IMR-90 (cell line): ENCODE data around the gene GPRIN3. TPM values are rescaled to one million over a fixed set of nuclear protein-coding genes. Genes with fewer than 3 reads are reported as not detected.

ENCODE experiments used
- ATAC-seq: fragments of 200-7000 bp; cut with Tn5 transposase; 2 replicates; pipeline ENCODE4 v1.9.1; 2020; ENCODE audit warnings: low read depth, mild to moderate bottlenecking, moderate library complexity
- BruUV-seq: library from RNA; stranded (reverse); fragments of 400-500 nt; replicated peaks from 2 replicates; lab custom pipeline; 2021; lab: Mats Ljungman, UMichigan
- CTCF ChIA-PET: fragments of 300-600 bp; formaldehyde crosslinking; extraction: SDS; loops from one replicate; lab custom pipeline; 2021; ENCODE audit warnings: antibody characterized with exemption; lab: Yijun Ruan, JAX
- POLR2A ChIA-PET: fragments of 300-600 bp; sonication (Branson Sonifier 250); formaldehyde crosslinking; loops from one replicate; lab custom pipeline; 2022; ENCODE audit warnings: antibody characterized with exemption; ENCODE audit not compliant: unreplicated experiment; lab: Charles Lee
- DNase-seq: peaks from one replicate; pipeline ENCODE4 v3.0.0; 2013
- H2AFZ ChIP-seq: replicated peaks from 2 replicates; pipeline ENCODE3; 2013; ENCODE audit warnings: low read length, mild to moderate bottlenecking; ENCODE audit not compliant: poor library complexity
- H2AK5ac ChIP-seq: 2 replicates; pipeline ENCODE4 v1.6.1; 2013; ENCODE audit warnings: low read depth, low read length, inconsistent platforms
- H2AK9ac ChIP-seq: replicated peaks from 2 replicates; pipeline ENCODE3; 2013; ENCODE audit warnings: mild to moderate bottlenecking, low read depth, low read length, moderate library complexity; ENCODE audit not compliant: poor library complexity
- H2BK120ac ChIP-seq: 2 replicates; pipeline ENCODE4 v1.6.1; 2013; ENCODE audit warnings: low read depth, low read length, inconsistent platforms
- H2BK15ac ChIP-seq: 3 replicates; pipeline ENCODE4 v1.6.1; 2013; ENCODE audit warnings: low read depth, low read length, inconsistent platforms
- H2BK20ac ChIP-seq: 2 replicates; pipeline ENCODE4 v1.6.1; 2013; ENCODE audit warnings: low read depth, mild to moderate bottlenecking, inconsistent platforms, low read length, moderate library complexity
- H2BK5ac ChIP-seq: 2 replicates; pipeline ENCODE4 v1.6.1; 2013; ENCODE audit warnings: mild to moderate bottlenecking, low read depth, low read length, inconsistent platforms; ENCODE audit not compliant: poor library complexity, severe bottlenecking
- H3K14ac ChIP-seq: replicated peaks from 2 replicates; pipeline ENCODE4 v1.6.1; 2013; ENCODE audit warnings: low read depth, low read length, inconsistent platforms
- H3K18ac ChIP-seq: 2 replicates; pipeline ENCODE4 v1.6.1; 2013; ENCODE audit warnings: low read depth, low read length, control low read depth
- H3K23ac ChIP-seq: 2 replicates; pipeline ENCODE4 v1.6.1; 2013; ENCODE audit warnings: low read depth, low read length, inconsistent platforms
- H3K27ac ChIP-seq: 2 replicates; pipeline ENCODE4 v1.5.1; 2013; ENCODE audit warnings: mild to moderate bottlenecking, control low read depth, low read length; ENCODE audit not compliant: insufficient read depth
- H3K27me3 ChIP-seq: 2 replicates; pipeline ENCODE4 v1.6.1; 2013; ENCODE audit warnings: low read length; ENCODE audit not compliant: control insufficient read depth, insufficient read depth
- H3K36me3 ChIP-seq: 2 replicates; pipeline ENCODE4 v1.6.1; 2013; ENCODE audit warnings: low read length, mixed read lengths; ENCODE audit not compliant: control insufficient read depth, insufficient read depth
- H3K4ac ChIP-seq: 2 replicates; pipeline ENCODE4 v1.6.1; 2013; ENCODE audit warnings: low read depth, low read length, inconsistent platforms
- H3K4me1 ChIP-seq: 2 replicates; pipeline ENCODE4 v1.6.1; 2013; ENCODE audit warnings: low read length, mixed read lengths; ENCODE audit not compliant: control insufficient read depth, insufficient read depth
- H3K4me2 ChIP-seq: 2 replicates; pipeline ENCODE4 v1.6.1; 2013; ENCODE audit warnings: low read depth, mild to moderate bottlenecking, control low read depth, low read length, moderate library complexity
- H3K4me3 ChIP-seq: 2 replicates; pipeline ENCODE4 v1.5.1; 2013; ENCODE audit warnings: low read depth, mild to moderate bottlenecking, control low read depth, low read length, moderate library complexity; ENCODE audit not compliant: insufficient read depth
- H3K56ac ChIP-seq: 2 replicates; pipeline ENCODE4 v1.6.1; 2013; ENCODE audit warnings: low read length, inconsistent platforms; ENCODE audit not compliant: insufficient read depth; ENCODE audit errors: extremely low read depth
- H3K79me1 ChIP-seq, 2 experiments: 2 replicates each; pipeline ENCODE4 v1.6.1; 2013; ENCODE audit warnings: low read length in 2 of 2, inconsistent platforms in 1 of 2, low read depth in 1 of 2
- H3K9ac ChIP-seq: 2 replicates; pipeline ENCODE4 v1.6.1; 2013; ENCODE audit warnings: low read depth, low read length, control low read depth
- H3K9me1 ChIP-seq: 2 replicates; pipeline ENCODE4 v1.6.1; 2013; ENCODE audit warnings: low read length, inconsistent platforms; ENCODE audit not compliant: insufficient read depth
- H3K9me3 ChIP-seq: 2 replicates; pipeline ENCODE4 v1.6.1; 2013; ENCODE audit warnings: low read length; ENCODE audit not compliant: control insufficient read depth, insufficient read depth
- H4K20me1 ChIP-seq: 2 replicates; pipeline ENCODE4 v1.6.1; 2013; ENCODE audit warnings: low read length, inconsistent platforms; ENCODE audit not compliant: insufficient read depth
- H4K5ac ChIP-seq: 2 replicates; pipeline ENCODE4 v1.6.1; 2013; ENCODE audit warnings: mild to moderate bottlenecking, low read depth, low read length, control low read depth
- H4K8ac ChIP-seq, 2 experiments: 2 replicates each; pipeline ENCODE4 v1.6.1; 2013; ENCODE audit warnings: low read depth in 2 of 2, low read length in 2 of 2, control low read depth in 1 of 2, inconsistent platforms in 1 of 2
- H4K91ac ChIP-seq: 2 replicates; pipeline ENCODE4 v1.6.1; 2013; ENCODE audit warnings: low read depth, low read length, inconsistent platforms; ENCODE audit not compliant: insufficient read depth
- CEBPB ChIP-seq: IDR thresholded peaks from 2 replicates; pipeline ENCODE4 v1.6.1; 2012; ENCODE audit warnings: low read depth, low read length, improper control_type of control experiment
- MAZ ChIP-seq: IDR thresholded peaks from 2 replicates; pipeline ENCODE4 v1.6.1; 2012; ENCODE audit warnings: low read depth, mild to moderate bottlenecking, low read length, improper control_type of control experiment, moderate library complexity, borderline replicate concordance
- WGBS, 2 experiments: methylation state at CpG; one replicate each; pipeline versions ENCODE4 v1.1.5 to v1.1.7; 2013; ENCODE audit warnings: missing lambda C conversion rate in 2 of 2; ENCODE audit not compliant: insufficient read length in 1 of 2; ENCODE audit errors: extremely low coverage in 2 of 2; 5-methylcytosine and 5-hydroxymethylcytosine counted together
- dilution Hi-C: fragments of 300-500 bp; cut with HindIII; formaldehyde crosslinking; loops from one replicate; pipeline ENCODE4 v1.14.3; 2018; ENCODE audit warnings: low sequenced_read_pairs; ENCODE audit not compliant: unreplicated experiment
- in situ Hi-C: fragments of 300-500 bp; cut with MboI; formaldehyde crosslinking; loops from 3 replicates; pipeline ENCODE4 v1.14.3; 2019; ENCODE audit warnings: low sequenced_read_pairs, inconsistent platforms, mixed read lengths
- intact Hi-C: fragments of 100-400 bp; cut with micrococcal nuclease; formaldehyde crosslinking; loops from 2 replicates; pipeline ENCODE4 v1.10.0; 2022
- polyA plus RNA-seq, 3 experiments: library from polyadenylated mRNA; depleted of rRNA; stranded (reverse); fragments of >200 nt; gene quantifications; 2 replicates each; pipeline ENCODE4 v1.2.3, GENCODE V29; 2012; ENCODE audit warnings: low replicate concordance in 1 of 3
- total RNA-seq: library from RNA; depleted of rRNA; stranded (reverse); fragments of >200 nt; gene quantifications from 2 replicates; pipeline ENCODE4 v1.2.3, GENCODE V29; 2012

Gene GPRIN3
- total and polyA plus RNA-seq, 2 of the 4 experiments (the other 2 are of a cell fraction) = under 0.01 TPM; not detected in 1

DNA sequence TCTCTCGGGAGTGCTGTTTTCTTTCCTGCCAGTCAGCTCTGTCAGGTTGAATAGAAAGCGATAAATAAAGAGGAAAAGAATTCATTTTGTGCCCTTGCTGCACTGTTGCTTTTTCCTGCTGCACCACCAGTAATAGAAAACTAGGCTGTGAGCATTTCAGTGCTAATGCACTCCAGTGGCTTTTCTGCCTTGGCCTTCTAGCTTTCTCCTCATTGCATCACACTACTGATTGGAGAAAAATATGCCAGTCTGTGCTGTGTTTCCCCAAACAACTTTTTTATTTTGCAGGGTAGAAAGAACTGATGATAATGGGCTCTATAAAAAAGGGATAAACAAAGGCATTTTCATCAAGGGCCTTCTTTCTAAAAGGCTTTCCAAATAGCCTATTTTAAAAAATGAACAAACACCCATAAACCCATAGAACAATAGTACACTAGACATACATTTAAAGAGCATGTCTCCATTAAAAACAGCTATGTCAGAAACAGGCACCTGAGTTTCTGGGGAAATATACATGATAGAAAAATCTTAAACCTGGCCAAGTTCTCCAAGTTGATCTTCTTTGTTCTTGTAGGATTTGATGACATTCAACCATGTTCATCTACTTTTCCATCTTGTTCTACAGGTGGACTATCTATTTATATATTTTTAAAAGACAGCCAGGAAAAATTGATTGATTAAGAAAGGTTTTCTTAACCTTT is 86.3 kb downstream of the GPRIN3 start:
- DNase-seq (no peak), ATAC-seq (no peak)
- Histone ChIP-seq H3K9me1 (no peaks in the 10 kb centered on the region), H2AFZ (no peak overlapping the region), H2BK5ac (no peak overlapping the region), H3K79me1 (no peaks in the 10 kb centered on the region), H2BK20ac (no peak overlapping the region), H3K27me3 (no peaks in the 10 kb centered on the region), H2BK15ac (no peak overlapping the region), H3K36me3 (no peaks in the 10 kb centered on the region), H4K5ac (no peak overlapping the region), H3K9me3 (no peaks in the 10 kb centered on the region), H3K4me1 (no peaks in the 10 kb centered on the region), H3K56ac (no peak overlapping the region), H3K27ac (no peak overlapping the region), H3K4ac (no peak overlapping the region), H3K4me3 (no peak overlapping the region), H3K14ac (no peak overlapping the region), H4K20me1 (no peaks in the 10 kb centered on the region), H4K91ac (no peak overlapping the region), H3K9ac (no peak overlapping the region), H3K4me2 (no peak overlapping the region), H2AK5ac (no peak overlapping the region), H2AK9ac (no peak overlapping the region), H3K23ac (no peak overlapping the region), H3K18ac (no peak overlapping the region), H2BK120ac (no peak overlapping the region), H4K8ac (no peak overlapping the region)
- CTCF ChIA-PET = no interaction called here
- dilution Hi-C loops (no loop called here), in situ Hi-C loops (no loop called here), intact Hi-C loops (no loop called here)
- no TSS peak for BruUV-seq
- TF ChIP-seq CEBPB = peak; percentile 24; the same call in 1 of the 2 replicates
- no peak for TF ChIP-seq MAZ
- POLR2A ChIA-PET = no interaction called here
- WGBS, 2 experiments = no CpG with 5 or more reads among the region's 2 CpGs
